Endothelial cell of umbilical vein (primary cell): ENCODE data around the gene CDC42SE2. TPM values are rescaled to one million over a fixed set of nuclear protein-coding genes. Genes with fewer than 3 reads are reported as not detected.

Experiments
- BruUV-seq: library from RNA; stranded (reverse); fragments of 400-500 nt; replicated peaks from 2 replicates; lab custom pipeline; 2021; lab: Mats Ljungman, UMichigan
- CTCF ChIA-PET: fragments of 300-600, 350-600 bp; sonication (Branson Sonifier 250); formaldehyde crosslinking; loops from one replicate; lab custom pipeline; 2021; ENCODE audit warnings: antibody characterized with exemption, inconsistent platforms; lab: Charles Lee
- POLR2A ChIA-PET: fragments of 300-600, 350-600 bp; sonication (Branson Sonifier 250); formaldehyde crosslinking; loops from one replicate; lab custom pipeline; 2021; ENCODE audit warnings: antibody characterized with exemption, inconsistent platforms; lab: Charles Lee
- DNase-seq: peaks from one replicate; pipeline ENCODE4 v3.0.0-alpha.2; 2011; ENCODE audit warnings: low read depth, low spot score
- FAIRE-seq: peaks from 2 replicates; lab custom pipeline; 2011; peaks lifted over from hg19 to GRCh38; lab: Jason Lieb, UNC
- H2AFZ ChIP-seq: 2 replicates; pipeline ENCODE4 v1.6.0; 2012; ENCODE audit warnings: low read depth, low read length, control low read depth, inconsistent platforms
- H3K27ac ChIP-seq: 2 replicates; pipeline ENCODE4 v1.5.1; 2011; ENCODE audit warnings: low read depth, mild to moderate bottlenecking, control low read depth, low read length, moderate library complexity; ENCODE audit not compliant: insufficient read depth
- H3K27me3 ChIP-seq, 2 experiments: 2 replicates each; pipeline versions ENCODE4 v1.6.0 to v1.6.1; 2011; ENCODE audit warnings: low read length in 2 of 2, mixed read lengths in 1 of 2; ENCODE audit not compliant: control insufficient read depth in 2 of 2, insufficient read depth in 2 of 2
- H3K36me3 ChIP-seq, 2 experiments: 2 replicates in 1 of 2; 3 replicates in 1 of 2; pipeline ENCODE4 v1.5.1; 2011; ENCODE audit warnings: low read length in 2 of 2, mild to moderate bottlenecking in 1 of 2, moderate library complexity in 1 of 2; ENCODE audit not compliant: control insufficient read depth in 2 of 2, insufficient read depth in 2 of 2; ENCODE audit errors: extremely low read depth in 1 of 2
- H3K4me1 ChIP-seq: 3 replicates; pipeline ENCODE4 v1.5.1; 2011; ENCODE audit warnings: mild to moderate bottlenecking, low read length; ENCODE audit not compliant: control insufficient read depth, insufficient read depth; ENCODE audit errors: extremely low read depth
- H3K4me2 ChIP-seq: 2 replicates; pipeline ENCODE4 v1.6.1; 2011; ENCODE audit warnings: low read length, control low read depth, mixed read lengths; ENCODE audit not compliant: insufficient read depth
- H3K4me3 ChIP-seq, 3 experiments: fragments of 200-600 bp in 1 of 3; sonication (generic), shearing (Covaris generic) in 1 of 3; replicated peaks in 1 of 3; 2 replicates each; pipeline ENCODE4 v1.5.1; 2011 to 2016; ENCODE audit warnings: control low read depth in 3 of 3, low read length in 3 of 3, mild to moderate bottlenecking in 2 of 3, inconsistent platforms in 1 of 3, low read depth in 1 of 3, moderate library complexity in 1 of 3; ENCODE audit not compliant: insufficient read depth in 1 of 3
- H3K79me2 ChIP-seq: 2 replicates; pipeline ENCODE4 v1.6.0; 2012; ENCODE audit warnings: low read length, inconsistent platforms; ENCODE audit not compliant: control insufficient read depth, insufficient read depth
- H3K9ac ChIP-seq: replicated peaks from 2 replicates; pipeline ENCODE3; 2011; ENCODE audit warnings: low read length, control low read depth; ENCODE audit not compliant: insufficient read depth; ENCODE audit errors: extremely low read depth
- H3K9me1 ChIP-seq: replicated peaks from 3 replicates; pipeline ENCODE4 v1.6.0; 2011; ENCODE audit warnings: mild to moderate bottlenecking, low read length; ENCODE audit not compliant: control insufficient read depth, insufficient read depth; ENCODE audit errors: extremely low read depth
- H3K9me3 ChIP-seq: replicated peaks from 2 replicates; pipeline ENCODE4 v1.5.1; 2012; ENCODE audit warnings: low read length, inconsistent platforms; ENCODE audit not compliant: control insufficient read depth, insufficient read depth
- H4K20me1 ChIP-seq: replicated peaks from 2 replicates; pipeline ENCODE3; 2011; ENCODE audit warnings: mild to moderate bottlenecking, low read length; ENCODE audit not compliant: control insufficient read depth, insufficient read depth; ENCODE audit errors: extremely low read depth
- EZH2 ChIP-seq: IDR thresholded peaks from 2 replicates; pipeline ENCODE4 v1.6.1; 2012; ENCODE audit warnings: borderline replicate concordance, low read depth, mild to moderate bottlenecking, moderate library complexity, low read length, inconsistent platforms; ENCODE audit not compliant: severe bottlenecking
- FOS ChIP-seq: IDR thresholded peaks from 2 replicates; pipeline ENCODE4 v1.6.1; 2011; ENCODE audit warnings: mild to moderate bottlenecking, low read length, moderate library complexity, borderline replicate concordance; ENCODE audit not compliant: insufficient read depth
- GATA2 ChIP-seq: IDR thresholded peaks from 2 replicates; pipeline ENCODE4 v1.7.0; 2011; ENCODE audit warnings: low read depth, mild to moderate bottlenecking, moderate library complexity, mixed read lengths, low read length; ENCODE audit not compliant: insufficient read length, insufficient read depth
- JUN ChIP-seq: IDR thresholded peaks from 2 replicates; pipeline ENCODE4 v1.6.1; 2011; ENCODE audit warnings: borderline replicate concordance, low read depth; ENCODE audit not compliant: insufficient read length, insufficient read depth
- MYC ChIP-seq: IDR thresholded peaks from one replicate; pipeline ENCODE4 v1.6.1; 2011; ENCODE audit warnings: mild to moderate bottlenecking, low read depth, low read length
- POLR2A ChIP-seq: IDR thresholded peaks from 2 replicates; pipeline ENCODE4 v1.6.1; 2012; ENCODE audit warnings: low read depth, mild to moderate bottlenecking, control low read depth, low read length
- POLR2AphosphoS5 ChIP-seq: IDR thresholded peaks from 2 replicates; pipeline ENCODE4 v1.6.1; 2012; ENCODE audit warnings: low read depth, mild to moderate bottlenecking, control low read depth, low read length, moderate library complexity; ENCODE audit not compliant: insufficient read depth
- dilution Hi-C: fragments of 300-500 bp; cut with MboI; formaldehyde crosslinking; loops from one replicate; pipeline ENCODE4 v1.15.0; 2019; ENCODE audit warnings: low sequenced_read_pairs; ENCODE audit not compliant: extremely low pct_ligation_motif_present
- intact Hi-C: fragments of 100-400 bp; cut with micrococcal nuclease; formaldehyde crosslinking; loops from one replicate; pipeline ENCODE4 v1.10.0; 2022
- polyA plus RNA-seq, 4 experiments: library from polyadenylated mRNA; depleted of rRNA in 3 of 4; stranded (reverse) in 3 of 4; unstranded in 1 of 4; fragments of >200 nt; gene quantifications; 2 replicates each; pipeline versions ENCODE4 v1.2.1 to v1.2.3, GENCODE V29; 2011 to 2012; ENCODE audit warnings: missing spikeins in 1 of 4
- total RNA-seq: library from RNA; stranded (reverse); gene quantifications from 2 replicates; pipeline ENCODE4 v1.2.3, GENCODE V29; 2021
- TF ChIP-seq, protein P1 (sequence below): IDR thresholded peaks from 2 replicates; pipeline ENCODE4 v1.6.1; 2011; ENCODE audit not compliant: insufficient read depth, insufficient read length
- TF ChIP-seq, protein P2 (sequence below), 2 donors: IDR thresholded peaks; 1 replicate in 1 of 2; 2 replicates in 1 of 2; pipeline ENCODE4 v1.5.1; 2011; ENCODE audit warnings: low read length in 2 of 2, mild to moderate bottlenecking in 2 of 2, moderate library complexity in 2 of 2, control low read depth in 1 of 2, inconsistent platforms in 1 of 2, low read depth in 1 of 2; ENCODE audit not compliant: insufficient read depth in 1 of 2; ENCODE audit errors: extremely low read depth in 1 of 2

Gene CDC42SE2
- total and polyA plus RNA-seq, 2 donors (not counting 3 experiments of a cell fraction or from before 2014, with no cell fraction given), result 14.7 to 21.9 TPM

DNA sequence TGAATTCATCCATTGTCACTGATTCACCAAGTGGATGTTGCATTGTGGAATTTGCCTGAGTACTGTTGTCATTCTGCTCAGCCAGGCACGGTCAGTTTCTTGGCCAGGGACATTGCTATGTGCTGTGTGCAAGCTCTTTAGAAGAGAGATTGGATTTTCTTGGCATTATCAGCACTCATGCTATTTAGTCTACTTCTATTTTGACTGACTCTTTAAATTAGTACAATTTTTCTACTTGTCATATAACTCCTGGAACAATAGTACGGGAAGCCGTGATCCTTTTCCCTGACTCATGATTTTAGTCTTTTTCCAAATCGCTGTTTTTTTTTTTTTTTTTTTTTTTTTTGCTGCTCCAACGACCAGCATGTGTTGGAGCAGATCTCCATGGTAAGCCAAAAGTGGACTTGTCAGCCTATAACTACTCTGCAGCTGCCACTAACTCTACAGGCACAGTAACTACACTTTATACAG lies 129.7 kb downstream of the CDC42SE2 start:
- TF ChIP-seq GATA2 (no peak), JUN (no peak), EZH2 (no peak), FOS (no peak), MYC (no peak), POLR2AphosphoS5 (no peak), POLR2A (no peak)
- TF ChIP-seq, protein P1, sequence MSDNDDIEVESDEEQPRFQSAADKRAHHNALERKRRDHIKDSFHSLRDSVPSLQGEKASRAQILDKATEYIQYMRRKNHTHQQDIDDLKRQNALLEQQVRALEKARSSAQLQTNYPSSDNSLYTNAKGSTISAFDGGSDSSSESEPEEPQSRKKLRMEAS, result no peak
- TF ChIP-seq, protein P2, sequence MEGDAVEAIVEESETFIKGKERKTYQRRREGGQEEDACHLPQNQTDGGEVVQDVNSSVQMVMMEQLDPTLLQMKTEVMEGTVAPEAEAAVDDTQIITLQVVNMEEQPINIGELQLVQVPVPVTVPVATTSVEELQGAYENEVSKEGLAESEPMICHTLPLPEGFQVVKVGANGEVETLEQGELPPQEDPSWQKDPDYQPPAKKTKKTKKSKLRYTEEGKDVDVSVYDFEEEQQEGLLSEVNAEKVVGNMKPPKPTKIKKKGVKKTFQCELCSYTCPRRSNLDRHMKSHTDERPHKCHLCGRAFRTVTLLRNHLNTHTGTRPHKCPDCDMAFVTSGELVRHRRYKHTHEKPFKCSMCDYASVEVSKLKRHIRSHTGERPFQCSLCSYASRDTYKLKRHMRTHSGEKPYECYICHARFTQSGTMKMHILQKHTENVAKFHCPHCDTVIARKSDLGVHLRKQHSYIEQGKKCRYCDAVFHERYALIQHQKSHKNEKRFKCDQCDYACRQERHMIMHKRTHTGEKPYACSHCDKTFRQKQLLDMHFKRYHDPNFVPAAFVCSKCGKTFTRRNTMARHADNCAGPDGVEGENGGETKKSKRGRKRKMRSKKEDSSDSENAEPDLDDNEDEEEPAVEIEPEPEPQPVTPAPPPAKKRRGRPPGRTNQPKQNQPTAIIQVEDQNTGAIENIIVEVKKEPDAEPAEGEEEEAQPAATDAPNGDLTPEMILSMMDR (IDR thresholded peaks at IDR 0.05; ENCODE audit: extremely low read depth in 1 of 2, insufficient read depth in 1 of 2, low read depth in 1 of 2, low read length in 2 of 2), result no peak
- DNase-seq (peak; percentile 72), FAIRE-seq (no peak)
- POLR2A ChIA-PET, result no interaction called here
- dilution Hi-C loops, result no loop called here
- no peak overlapping the region for H3K4me3 ChIP-seq
- H3K4me2 ChIP-seq, result no peak overlapping the region
- no peaks in the 10 kb centered on the region for H3K9me1 ChIP-seq
- H3K27me3 ChIP-seq, result no peaks in the 10 kb centered on the region
- peaks cover 5 to 6% of the 10 kb centered on the region in 2 experiments for H3K36me3 ChIP-seq
- H3K9ac ChIP-seq, result no peak overlapping the region
- intact Hi-C loops, result no loop called here
- no TSS peak for BruUV-seq
- H3K79me2 ChIP-seq, result no peaks in the 10 kb centered on the region
- H2AFZ ChIP-seq, result no peak overlapping the region
- H3K9me3 ChIP-seq, result no peaks in the 10 kb centered on the region
- CTCF ChIA-PET, result no interaction called here
- peaks cover 4% of the 10 kb centered on the region for H3K4me1 ChIP-seq
- H4K20me1 ChIP-seq, result no peaks in the 10 kb centered on the region
- peak overlapping the region; percentile 35 for H3K27ac ChIP-seq
